GM19438 (cell line): Measurements from ENCODE around the gene NTSR1.

Experiments used
- ATAC-seq: cut with Tn5 transposase; IDR thresholded peaks from one replicate; pipeline ENCODE4 v1.9.1; 2021; ENCODE audit warnings: low read depth; ENCODE audit not compliant: unreplicated experiment

Gene NTSR1

DNA sequence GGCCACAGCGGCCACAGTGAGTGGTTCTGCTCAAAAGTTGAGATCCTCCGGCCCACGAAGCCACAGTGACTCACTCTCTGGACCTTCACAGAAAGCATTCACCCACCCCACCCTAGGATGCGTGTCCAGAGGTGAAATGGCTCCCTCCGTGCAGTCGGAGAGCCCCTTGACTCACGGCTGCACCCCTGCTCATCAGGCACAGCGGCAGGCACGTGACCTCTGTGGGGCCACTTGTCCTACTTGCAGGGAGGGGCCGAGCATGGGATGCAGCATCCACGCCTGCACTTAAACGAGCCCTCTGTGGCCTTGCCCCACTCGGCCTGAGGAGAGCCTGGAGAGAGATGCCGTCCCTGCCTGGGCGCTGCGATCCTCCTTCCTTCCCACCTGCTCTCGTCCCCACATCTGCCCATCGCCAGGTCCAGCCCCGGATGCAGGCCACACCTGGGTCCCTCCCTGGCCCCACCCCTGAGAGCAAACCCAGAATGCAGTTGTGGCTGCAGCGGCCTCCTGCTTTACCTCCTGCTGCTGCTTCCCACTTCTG, 28.7 kb downstream of the NTSR1 start:
- ATAC-seq: no peak

DNA sequence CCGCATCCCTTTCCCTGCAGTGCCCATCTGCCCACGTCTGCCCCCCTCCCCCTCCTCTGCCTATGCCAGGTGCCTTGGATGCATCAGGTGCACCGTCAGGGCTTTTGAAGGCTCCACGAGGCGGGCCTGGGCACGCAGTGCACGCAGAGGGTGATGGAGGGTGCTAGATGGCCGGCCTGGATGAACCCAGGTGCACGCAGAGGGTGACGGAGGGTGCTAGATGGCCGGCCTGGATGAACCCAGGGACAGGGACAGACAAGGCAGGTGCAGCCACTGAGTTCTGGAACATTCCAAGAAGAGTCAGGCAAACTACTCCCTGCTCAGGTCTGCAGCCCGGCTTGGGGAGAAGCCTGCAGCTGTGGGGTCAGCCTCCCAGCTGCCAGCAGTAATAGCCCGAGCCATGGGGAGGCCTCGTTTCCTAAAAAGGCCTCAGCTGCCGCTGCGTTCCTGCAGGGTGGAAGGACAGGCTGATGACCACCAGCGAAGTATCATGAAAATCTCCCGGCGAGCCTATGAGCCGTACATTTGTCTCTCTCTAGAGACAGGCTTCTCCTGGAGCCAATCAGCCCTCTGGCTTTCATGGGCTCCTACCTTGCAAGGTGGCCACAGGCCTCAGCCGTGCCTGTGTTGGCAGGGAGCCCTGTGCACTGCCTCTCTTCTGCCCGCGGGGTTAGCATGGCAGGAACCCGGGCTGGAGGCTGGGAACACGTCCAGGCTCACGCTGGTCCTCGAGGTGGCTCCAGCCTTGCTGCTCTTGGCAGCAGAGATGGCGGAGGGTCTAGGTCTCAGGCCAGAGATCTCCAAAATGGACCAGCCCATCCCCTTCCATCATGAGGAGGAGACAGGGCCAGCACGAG, 29.6 kb downstream of the NTSR1 start:
- ATAC-seq: no peak

DNA sequence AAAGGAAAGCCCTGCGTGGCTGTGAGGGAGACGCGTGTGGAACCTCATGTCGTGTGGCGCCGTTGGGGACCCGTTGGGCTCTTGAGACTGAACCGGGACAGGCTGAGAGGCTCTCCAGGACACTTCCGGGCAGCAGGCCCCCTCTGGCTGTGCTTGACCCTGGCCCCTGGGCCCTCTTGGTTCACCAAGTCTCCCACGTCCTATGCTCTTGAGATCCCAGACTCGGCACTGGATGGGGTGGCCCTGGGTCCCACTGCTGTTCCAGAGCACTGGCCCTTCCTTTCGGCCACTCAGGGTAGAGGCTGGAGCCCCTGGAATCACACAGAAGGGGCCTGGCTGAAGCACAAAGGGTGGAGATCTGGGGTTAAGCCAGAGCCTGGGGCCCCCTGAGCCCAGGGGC, 30.4 kb downstream of the NTSR1 start:
- ATAC-seq: no peak

DNA sequence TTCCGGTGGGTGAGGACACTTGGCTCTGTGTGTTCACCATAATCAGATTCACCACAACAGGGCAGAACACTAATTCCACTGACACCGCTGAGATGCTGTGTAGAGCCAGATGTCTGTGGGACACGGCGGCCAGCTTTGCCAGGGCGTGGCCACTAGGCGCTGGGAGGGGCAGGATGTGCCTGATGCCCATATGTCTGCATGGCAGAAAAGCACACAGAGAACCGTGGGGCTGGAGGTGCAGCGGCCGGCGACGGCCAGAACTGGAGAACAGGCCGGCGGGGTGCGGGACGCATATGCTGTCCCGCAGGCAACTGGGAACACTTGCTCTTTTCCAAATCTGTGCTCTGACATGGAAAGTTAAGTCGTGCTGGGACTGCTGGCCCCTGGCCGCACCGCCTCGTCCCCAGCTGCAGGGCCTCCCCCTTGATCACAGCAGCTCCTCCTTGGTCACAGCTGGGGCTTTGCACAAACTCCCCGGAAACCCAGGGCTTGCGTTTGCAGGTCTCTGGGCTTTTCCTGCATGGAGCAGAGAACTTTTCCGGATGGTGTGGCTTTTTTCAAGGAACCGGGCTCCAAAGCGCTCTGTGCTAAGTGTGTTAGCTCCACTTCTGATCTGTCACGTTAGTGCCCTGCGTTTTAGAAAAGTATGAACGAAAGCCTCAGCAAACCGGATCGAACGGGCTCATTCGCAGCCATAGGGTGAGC, 31.1 kb downstream of the NTSR1 start:
- peak; percentile 21 for ATAC-seq

DNA sequence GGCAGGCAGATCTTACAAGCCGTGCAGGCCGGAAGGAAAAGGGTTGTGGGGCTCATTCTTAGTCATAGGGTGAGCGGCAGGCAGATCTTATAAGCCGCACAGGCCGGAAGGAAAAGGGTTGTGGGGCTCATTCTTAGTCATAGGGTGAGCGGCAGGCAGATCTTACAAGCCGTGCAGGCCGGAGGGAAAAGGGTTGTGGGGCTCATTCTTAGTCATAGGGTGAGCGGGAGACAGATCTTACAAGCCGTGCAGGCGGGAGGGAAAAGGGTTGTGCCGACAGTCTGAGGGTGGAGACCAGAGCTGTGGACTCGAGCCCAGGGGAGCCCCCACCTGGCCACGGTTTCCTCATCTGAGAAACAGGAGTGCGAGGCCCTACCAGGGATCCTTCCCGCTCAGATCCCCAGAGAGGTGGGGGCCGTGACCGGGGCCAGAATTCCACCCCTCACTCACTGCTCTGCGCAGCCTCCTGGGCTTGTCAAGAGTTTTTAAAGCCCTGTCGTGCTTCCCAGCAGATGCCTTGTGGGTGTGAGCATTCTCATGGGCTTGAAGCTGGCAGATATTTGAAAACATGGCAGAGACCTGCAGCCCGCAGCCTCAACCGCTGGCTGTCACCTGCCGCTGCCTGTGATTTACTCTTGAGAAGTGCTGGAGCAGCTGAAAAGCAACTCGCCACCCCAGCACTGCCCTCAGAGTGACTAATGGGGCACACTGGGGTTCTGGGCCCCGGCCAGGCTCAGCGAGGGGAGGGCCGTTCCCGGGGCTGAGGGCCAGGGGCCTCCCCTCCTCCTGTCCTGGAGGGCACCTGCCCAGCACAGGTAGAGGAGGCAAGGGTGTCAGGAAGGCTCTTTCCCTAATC, 31.9 kb downstream of the NTSR1 start:
- ATAC-seq: peak; percentile 89

DNA sequence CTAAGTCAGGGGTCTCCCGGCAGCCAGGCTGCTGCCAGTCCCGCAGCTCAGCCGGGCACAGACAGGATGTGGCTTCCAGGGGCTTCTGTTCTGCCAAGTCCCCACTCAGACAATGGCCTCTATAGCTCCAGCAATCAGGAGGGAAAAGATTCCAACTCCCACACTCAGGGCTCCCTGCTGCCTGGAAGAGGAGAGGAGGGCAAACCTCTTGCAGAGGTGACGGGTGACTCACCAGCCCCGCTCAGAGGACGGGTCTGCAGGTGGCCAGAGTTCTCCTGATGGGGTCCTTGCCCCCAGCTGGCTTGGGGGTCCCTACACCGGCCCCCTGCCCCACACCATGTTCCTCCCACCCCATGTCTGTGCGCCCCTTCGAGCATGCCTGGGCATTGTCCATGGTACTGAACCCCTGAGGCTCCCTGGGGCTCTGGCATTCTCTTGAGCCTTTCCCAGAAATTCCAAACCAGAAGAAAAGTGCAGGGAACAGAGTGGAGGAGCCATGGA, 32.6 kb downstream of the NTSR1 start:
- ATAC-seq: no peak

DNA sequence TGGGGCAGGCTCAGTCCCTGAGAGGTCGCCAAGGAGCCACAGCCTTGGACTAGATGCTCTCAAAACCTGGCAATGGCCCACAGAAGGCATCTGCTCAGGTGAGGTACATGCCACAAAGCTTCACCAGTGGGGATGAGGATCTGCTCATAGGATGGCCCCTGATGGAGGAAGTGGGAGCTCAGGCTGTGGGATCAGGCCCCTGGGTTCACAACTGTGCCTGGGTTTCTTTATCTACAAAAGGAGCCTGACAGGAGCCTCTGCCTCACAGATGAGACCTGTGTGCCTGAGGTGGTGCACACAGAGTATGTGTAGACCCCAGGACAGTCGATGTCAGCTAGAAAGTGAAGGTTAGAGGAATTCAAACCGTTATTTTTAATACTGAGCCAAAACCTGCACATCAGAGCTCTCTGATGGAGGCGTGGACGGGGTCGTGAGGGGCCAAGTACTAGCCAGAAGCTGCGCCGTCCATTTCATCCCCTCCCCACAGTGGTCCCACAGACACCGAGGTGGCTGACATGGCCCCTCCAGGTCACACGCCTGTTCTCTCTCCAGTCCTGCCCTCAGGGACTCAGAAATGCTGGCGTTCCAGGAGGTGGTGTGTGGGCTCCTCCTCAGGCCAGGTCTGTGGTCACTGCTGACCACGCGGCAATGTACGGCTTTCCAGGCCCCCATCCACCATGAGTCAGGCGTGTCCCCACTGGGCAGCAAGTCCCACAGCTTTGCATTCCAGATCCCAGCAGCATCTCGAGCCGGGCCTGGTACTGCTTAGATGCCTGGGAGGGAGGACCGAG, 33.3 kb downstream of the NTSR1 start:
- no peak for ATAC-seq

DNA sequence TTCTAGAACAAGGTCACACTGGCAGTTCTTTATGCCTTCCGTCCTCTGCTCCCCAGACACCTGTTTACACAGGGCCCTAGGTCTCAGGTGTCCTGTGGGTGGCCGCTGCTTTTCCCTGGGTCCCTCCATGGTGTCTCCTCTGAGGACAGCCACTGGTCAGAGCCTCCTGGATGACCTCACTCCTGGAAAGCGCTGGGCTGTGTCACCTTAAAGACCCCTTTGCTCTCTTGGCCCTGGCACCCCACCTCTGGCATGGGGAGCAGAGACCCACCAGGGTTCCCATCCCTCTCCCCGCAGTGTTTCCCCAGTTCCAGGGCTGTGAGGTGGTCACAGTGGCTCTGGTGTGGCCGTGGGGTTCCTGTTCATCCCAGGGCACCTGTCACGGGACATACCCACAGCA, 33.9 kb downstream of the NTSR1 start:
- ATAC-seq: no peak

DNA sequence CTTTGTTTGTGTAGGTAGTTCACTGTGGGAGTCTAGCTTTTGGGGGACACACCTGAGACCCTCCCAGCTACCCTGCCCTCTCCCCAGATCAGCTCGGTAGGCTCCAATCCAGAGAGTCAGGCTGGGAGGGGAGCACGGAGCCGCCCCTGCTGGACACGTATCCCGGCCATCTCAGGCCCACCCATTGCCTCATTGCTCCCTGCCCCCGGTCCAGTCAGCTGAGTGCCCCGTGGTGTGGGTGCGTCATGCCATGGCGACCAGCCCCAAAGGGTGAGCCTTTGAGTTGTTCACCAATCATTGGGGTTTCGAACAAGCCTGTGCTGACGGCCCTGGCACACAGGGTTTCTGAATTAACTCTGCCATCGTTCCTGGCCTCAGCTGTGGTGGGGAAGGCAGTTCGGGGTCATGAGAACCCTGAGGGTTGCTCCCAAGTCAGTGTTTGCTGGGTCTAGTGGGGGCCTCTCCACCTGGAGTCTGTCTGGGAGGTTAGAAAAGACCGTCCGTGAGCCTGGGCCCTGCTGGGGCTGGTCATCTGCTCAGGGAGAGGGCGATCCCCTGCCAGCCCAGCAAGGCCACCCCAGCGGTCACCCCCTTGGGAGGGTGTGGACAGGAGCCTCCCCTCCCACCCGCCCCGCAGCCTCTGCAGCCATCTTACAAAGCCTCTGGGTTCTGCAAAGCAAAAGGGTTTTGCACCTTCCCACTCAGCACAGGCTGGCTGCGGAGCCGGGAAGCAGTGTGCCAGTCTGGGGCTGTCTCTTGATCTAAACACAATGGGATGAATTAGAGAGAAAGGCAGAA, 34.5 kb downstream of the NTSR1 start:
- no peak for ATAC-seq

DNA sequence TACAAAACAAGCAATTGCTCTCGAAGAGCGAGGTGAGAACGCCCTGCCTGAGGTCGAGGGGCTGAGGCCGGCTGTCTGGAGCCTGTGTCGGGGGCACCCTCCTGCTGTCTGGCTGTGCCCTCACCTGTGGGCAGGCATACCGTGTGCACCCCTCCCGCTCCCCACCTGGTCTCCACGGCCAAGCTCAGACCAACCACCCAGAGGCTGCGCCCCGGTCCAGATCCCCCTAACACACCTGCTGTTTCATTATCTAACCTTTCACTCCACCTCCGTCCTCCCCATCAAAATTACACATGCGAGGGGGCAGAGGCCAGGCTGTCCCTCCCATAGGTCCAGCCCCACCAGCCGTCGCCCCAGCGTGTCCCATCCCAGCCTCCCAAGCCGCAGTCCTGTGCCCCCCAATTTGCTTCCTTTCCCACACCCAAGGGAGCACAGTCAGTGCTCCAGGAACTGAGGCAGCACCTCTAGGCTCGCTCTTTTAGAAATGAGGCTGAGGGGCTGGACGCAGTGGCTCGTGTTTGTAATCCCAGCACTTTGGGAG, 35.2 kb downstream of the NTSR1 start:
- ATAC-seq: no peak

DNA sequence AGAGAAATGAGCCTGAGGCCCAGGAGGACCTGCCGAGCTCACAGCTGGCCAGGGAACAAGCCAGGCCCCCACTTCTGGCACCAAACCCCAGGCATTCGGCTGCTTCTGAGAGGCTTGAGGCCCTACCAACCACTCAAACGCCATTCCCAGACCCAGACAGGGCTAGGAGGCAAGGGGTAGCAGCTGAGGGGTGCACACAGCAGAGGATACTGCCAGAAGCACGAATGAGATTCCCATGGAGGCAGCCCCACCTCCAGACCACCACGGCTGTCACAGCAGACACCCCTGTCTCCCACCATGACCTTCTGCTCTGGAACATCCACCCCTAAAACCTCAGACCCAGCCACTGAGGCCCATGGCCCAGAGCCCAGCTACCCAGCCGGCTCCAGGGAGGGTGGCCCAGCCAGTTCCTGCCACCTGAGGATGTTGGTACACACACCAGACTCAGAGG, 36.1 kb downstream of the NTSR1 start:
- no peak for ATAC-seq

DNA sequence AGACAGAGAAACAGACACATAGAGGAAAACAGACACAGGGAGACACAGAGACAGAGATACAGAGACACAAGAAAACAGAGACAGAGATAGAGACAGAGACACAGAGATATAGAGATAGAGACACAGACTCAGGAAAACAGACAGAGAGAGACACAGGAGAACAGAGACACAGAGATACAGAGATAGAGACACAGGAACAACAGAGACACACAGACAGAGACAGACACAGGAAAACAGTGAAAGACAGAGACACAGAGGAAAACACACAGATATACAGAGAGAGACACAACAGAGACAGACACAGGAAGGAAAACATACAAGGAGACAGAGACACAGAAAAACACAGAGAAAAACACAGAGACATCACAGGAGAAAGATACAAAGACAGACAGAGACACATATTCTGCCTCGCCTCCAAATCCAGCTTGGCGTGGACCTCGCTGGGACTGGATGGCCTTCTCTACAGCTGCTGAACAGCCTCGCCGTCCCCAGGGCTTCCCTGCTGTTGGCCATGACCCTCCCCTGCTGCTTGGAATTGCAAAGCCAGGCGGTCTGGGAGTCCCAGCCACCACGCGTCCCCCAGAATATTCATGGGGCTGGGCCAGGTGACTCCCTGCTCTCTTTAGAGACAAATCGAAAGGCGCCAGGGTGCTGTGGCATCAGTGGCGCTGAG, 36.8 kb downstream of the NTSR1 start:
- no peak for ATAC-seq

DNA sequence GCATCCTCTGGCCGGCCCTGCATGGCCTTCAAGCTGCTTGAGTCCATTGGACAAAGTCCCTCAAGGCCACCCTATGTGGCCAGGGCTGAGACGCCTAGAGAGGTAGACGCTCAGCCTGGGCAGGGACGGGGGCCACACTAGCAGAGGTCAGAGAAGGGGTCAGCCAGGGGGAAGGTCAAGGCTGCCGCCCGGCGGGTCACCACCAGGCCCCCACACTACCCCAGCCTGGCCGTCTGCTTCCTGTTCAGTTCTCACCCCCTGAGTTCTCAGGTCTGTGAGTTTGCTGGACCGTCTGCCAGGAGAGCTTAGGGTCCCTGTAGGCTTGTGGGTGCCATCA, 37.3 kb downstream of the NTSR1 start:
- ATAC-seq: no peak

DNA sequence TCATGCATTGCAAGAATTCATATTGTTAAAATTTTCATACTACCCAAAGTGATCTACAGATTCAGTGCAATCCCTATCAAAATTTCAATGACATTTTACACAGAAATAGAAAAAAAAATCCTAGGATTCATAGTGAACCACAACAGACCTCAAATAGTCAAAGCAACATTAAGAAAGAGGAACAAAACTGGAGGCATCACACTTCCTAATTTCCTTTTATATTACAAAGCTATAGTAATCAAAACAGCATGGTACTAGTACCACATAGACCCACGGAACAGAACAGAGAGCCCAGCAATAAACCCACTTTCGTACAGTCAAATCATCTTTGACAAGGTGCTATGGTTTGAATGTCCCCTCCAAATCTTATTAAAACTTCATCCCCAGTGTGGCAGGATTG, 39.7 kb downstream of the NTSR1 start:
- no peak for ATAC-seq

DNA sequence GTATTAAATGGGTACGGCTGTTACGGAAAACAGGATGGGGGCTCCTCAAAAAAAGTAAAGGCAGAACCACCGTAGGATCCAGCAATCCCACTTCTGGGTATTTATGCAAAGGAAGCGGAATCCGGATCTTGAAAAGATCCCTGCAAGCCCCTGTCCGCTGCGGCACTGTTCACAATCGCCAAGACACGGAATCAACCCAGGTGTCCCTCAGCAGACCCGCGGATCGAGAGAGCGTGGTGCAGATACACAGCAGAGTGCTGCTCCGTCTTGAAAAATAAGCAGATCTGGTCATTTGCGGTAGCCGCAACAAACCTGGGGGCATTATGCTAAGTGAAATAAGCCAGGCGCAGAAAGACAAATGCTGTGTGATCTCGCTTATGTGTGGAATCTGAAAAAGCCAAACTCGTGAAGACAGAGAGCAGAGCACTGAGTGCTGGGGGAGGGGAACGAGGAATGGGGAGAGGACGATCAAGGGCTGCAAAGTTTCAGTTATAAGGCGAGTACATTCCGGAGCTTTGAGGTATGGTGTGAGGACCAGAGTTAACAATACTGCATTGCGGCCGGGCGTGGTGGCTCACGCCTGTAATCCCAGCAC, 41.3 kb downstream of the NTSR1 start:
- no peak for ATAC-seq

DNA sequence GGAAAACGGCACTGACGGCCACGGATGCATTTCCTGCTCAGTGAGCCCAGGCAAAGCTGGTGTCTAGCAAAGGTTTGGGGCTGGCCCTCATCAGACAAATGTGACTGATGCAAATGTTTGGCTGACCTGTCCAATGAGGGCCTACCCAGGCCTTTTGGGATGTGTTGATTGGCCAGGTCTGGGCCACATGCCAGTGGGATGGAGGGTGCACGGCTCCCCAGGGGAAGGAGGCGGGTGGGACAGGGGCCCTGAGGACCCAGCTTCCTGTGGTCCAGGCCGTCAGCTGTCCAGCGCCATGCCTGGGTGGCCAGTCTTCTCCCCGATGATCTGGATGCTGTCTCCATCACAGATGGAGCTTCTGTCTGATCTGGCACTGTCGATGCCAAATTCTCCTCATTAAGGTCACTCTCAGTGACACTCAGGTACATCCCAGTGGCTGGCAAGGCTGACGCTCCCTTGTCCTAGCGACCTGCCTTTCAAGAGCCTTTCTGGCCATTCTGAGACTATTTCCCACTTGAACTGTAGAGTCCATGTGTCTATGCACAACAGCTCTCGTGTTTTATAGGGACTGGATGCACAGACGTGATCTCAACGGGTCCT, 43.0 kb downstream of the NTSR1 start:
- no peak for ATAC-seq

DNA sequence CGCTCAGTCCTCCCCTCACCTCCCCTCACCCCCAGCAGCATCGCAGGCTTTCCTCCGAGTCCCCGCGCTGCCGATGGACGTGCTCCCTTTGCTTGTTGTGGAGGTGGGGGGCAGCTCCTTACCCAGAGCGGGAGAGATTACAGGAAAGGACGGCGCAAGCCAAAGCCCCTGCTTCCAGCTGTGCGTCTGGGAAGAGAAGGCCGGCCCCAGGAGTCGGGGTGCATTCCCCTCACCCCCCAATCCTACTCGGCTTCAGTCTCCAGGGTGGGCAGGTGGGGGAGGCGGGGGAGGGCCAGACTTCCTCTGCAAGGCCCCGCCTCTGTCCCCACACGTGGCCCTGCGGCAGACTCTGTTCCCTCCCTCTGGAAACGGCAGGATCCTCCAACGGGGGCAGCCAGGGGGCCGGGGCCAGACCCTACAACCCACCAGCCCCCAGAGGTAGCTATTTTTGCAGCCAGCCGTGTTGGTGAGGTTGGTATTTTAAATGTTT, 43.6 kb downstream of the NTSR1 start:
- no peak for ATAC-seq
